Renal cortex interstitium (tissue), 11 donors: Measurements from ENCODE around the gene SNAPC1. TPM values are rescaled to one million over a fixed set of nuclear protein-coding genes. Genes with fewer than 3 reads are reported as not detected.
A peak's percentile ranks its signal among the peaks of the same experiment; 100 is the strongest.
"Not testable (repeated sequence)": the region's sequence is repeated elsewhere in the genome, so short reads cannot be mapped to it uniquely, and the experiment has no call there.

Experiments used
- DNase-seq, 11 donors: peaks; one replicate each; pipeline ENCODE4 v3.0.0-alpha.2; 2013; ENCODE audit warnings: low read depth in 9 of 11, low spot score in 4 of 11; ENCODE audit errors: extremely low read depth in 1 of 11
- polyA plus RNA-seq, 3 donors: library from polyadenylated mRNA; unstranded; fragments of 120-200 nt; gene quantifications; one replicate each; pipeline ENCODE4 v1.2.1, GENCODE V29; 2013; ENCODE audit not compliant: insufficient read length in 3 of 3

SNAPC1 gene
- polyA plus RNA-seq, 3 donors = 12.6 to 14.1 (median 13.2) TPM

- DNase-seq = no peak
These were observed 18.0 kb upstream of the SNAPC1 start for GRCh38 chr14:61744238-61744637.

- DNase-seq = not testable (repeated sequence)
These were observed 15.9 kb upstream of the SNAPC1 start for GRCh38 chr14:61746346-61746745.

GRCh38 chr14:61746881-61747280 is 15.3 kb upstream of the SNAPC1 start:
- DNase-seq = no peak

GRCh38 chr14:61747342-61747741 is 14.9 kb upstream of the SNAPC1 start:
- no peak for DNase-seq

DNA sequence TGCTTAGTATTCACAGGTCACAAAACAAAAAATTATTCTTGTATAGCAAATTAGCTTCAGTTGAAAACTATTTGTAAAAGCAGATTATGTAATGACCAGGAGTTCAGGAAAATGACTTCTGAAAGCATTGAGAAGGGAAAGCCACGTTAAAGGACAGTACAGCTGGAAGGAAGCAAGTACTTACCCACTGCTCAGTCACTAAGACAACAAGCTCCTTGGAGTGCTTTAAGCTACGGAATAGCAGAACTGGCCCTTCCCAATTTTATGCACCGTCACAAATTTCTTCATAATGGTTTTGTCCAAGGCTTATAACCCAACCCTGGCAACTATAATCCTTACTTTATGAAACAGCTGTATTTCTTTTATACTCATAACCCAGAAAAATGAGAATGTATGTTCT is 13.0 kb upstream of the SNAPC1 start:
- DNase-seq = no peak

DNA sequence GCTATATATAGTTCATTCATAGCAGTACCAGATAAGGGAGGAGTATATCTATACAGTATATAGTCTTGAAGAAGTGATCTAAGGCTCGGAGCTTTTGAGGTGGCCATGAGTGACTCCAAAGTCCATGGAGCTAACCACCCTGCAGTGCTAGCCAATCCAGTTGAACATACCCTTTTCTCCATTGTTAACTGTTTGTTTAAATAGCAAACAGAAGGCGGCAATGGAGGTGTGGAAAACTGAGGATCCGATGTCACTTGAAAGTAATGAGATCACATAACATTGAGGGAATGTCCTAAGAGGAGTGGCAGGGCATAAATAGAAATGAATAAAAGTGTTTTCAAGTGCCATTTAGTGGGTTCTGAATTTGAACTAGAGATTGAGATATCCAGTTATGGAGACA is 12.4 kb upstream of the SNAPC1 start:
- no peak for DNase-seq

- DNase-seq = peak in 7 of 11 donors; percentile 54 to 72 (median 63)
These were observed 11.3 kb upstream of the SNAPC1 start for GRCh38 chr14:61750708-61751474.

DNA sequence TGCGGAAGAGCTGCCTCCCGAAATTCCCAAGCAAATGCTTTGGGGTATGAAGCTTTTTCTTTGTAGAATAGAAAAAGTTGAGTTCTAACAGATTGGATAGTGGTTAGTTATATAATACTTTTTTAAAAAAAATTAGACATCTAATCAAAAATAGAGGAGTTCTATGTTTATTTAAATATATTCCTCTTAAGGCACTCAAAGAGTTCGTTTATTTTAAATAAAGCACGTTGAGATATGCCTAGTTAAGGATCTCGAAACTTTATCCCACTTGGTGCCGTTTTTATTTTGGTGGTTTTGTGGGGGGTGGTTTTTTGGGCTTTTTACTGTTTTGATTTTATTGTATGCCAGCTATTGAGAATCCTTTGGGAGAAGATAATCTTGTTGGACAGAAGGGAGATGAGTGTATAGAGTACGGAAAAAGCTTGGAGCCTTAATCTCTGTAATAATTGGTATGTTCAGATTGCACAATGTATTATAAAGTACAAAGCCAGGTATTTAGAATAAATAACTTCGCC is 10.7 kb upstream of the SNAPC1 start:
- DNase-seq = no peak

DNA sequence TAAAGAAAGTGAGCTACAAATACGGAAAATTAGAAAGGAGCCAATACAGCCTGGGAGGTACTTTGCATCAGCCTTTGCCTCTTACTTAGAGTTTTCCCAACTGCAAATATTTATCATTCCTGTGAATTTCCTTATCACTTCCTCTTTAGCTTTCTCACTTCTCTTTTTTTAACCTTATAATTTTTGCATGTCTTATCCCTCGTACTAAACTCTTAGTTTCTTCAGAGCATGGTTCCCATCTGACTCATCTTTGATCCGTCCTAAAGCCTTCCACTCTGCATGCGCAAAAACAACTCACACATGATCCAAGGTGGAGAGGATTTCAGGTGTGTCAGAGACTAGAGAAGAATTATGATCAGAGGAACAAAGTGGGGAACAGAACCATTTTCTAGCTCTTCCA is 9.6 kb upstream of the SNAPC1 start:
- DNase-seq = no peak

DNA sequence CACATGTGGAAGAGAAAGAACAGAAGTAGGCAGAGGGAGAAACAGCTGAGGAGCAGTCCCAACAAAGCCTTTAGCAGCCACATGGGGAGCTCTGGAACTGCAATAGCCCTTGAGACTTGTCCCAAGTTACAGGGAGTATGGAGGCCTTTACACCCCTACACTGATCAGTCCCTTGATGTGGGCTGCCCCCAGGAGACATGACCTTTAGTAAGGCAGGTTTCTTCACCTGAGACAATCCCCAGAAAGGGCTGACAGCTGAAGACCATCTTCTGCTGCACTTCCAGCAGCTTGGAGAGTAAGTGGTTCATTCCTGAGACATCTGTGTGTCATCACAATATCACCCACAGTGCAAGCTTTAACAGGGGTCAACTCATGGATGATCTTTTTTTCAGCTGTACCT is 8.6 kb upstream of the SNAPC1 start:
- no peak for DNase-seq

GRCh38 chr14:61754627-61755381 is 7.4 kb upstream of the SNAPC1 start:
- no peak for DNase-seq

GRCh38 chr14:61755382-61755742 is 6.9 kb upstream of the SNAPC1 start:
- not testable (repeated sequence) for DNase-seq

DNA sequence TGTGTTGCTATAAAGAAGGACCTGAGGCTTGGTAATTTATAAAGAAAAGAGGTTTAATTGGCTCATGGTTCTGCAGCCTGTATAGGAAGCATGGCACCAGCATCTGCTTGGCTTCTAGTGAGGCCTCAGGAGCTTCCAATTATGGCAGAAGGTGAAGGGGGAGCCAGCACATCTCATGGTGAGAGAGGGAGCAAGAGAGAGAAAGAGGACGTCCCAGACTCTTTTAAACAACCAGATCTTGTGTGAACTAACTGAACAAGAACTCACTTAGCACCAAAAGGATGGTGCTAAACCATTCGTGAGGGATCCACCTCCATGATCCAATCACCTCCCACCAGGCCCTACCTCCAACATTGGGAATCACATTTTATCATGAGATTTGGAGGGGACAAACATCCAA is 6.1 kb upstream of the SNAPC1 start:
- DNase-seq = no peak

- DNase-seq = no peak
These were observed 2.3 kb upstream of the SNAPC1 start for GRCh38 chr14:61759878-61760277.

DNA sequence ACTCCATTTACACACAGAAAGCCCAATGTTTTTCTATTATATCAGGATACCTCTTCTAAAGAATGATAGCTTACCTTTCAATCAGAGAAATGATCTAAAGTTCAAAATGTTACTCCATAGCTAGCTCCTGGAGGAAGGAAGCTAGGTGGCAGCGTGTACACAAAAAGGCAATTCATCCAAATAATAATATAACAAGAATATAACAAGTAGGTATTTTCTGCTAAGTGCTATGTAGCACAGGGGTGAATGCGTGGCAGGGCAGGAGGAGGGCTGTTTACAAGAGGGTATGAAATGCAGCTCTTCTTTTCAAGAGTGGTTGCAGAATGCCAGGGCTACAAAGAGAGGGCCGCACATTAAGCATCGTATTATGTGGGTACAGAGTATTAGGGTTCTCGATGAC is 663 bp upstream of the SNAPC1 start:
- no peak for DNase-seq

GRCh38 chr14:61764342-61765122 is 2.3 kb downstream of the SNAPC1 start:
- no peak for DNase-seq

GRCh38 chr14:61765225-61765943 is 3.2 kb downstream of the SNAPC1 start:
- DNase-seq = no peak

GRCh38 chr14:61766151-61766550 is 3.9 kb downstream of the SNAPC1 start:
- DNase-seq = no peak

- no peak for DNase-seq
These were observed 6.0 kb downstream of the SNAPC1 start for GRCh38 chr14:61768240-61768639.
